ES-I3 (cell line): ENCODE data around the gene ISM2.
A peak's percentile ranks its signal among the peaks of the same experiment; 100 is the strongest.
"Not testable (repeated sequence)": the region's sequence is repeated elsewhere in the genome, so short reads cannot be mapped to it uniquely, and the experiment has no call there.

Experiments
- H3K36me3 ChIP-seq: 2 replicates; pipeline ENCODE4 v1.6.1; 2013; ENCODE audit warnings: mild to moderate bottlenecking, low read length, control low read depth, moderate library complexity; ENCODE audit not compliant: insufficient read depth
- H3K4me1 ChIP-seq: 2 replicates; pipeline ENCODE4 v1.6.1; 2013; ENCODE audit warnings: mild to moderate bottlenecking, control low read depth, low read length; ENCODE audit not compliant: insufficient read depth
- H3K9ac ChIP-seq: 2 replicates; pipeline ENCODE4 v1.6.1; 2013; ENCODE audit warnings: low read depth, mild to moderate bottlenecking, low read length, moderate library complexity
- H3K9me3 ChIP-seq: 2 replicates; pipeline ENCODE4 v1.6.1; 2013; ENCODE audit warnings: mild to moderate bottlenecking, low read length, moderate library complexity; ENCODE audit not compliant: control insufficient read depth, insufficient read depth

ISM2 gene

GRCh38 chr14:77498120-77498979, at the start of gene ISM2:
Gene ISM2, minus strand, starts transcription at chr14:77498816. Its CDS starts 23 bp downstream, at chr14:77498793.
- no peaks in the 10 kb centered on the region for H3K9me3 ChIP-seq
- no peaks in the 10 kb centered on the region; the same call in 1 of the 2 replicates for H3K36me3 ChIP-seq
- peak within 1 kb of the TSS; percentile 74 for H3K9ac ChIP-seq
- no peaks in the 10 kb centered on the region for H3K4me1 ChIP-seq

GRCh38 chr14:77547512-77548180, 49.0 kb upstream of the ISM2 start:
- Histone ChIP-seq H3K4me1 (no peaks in the 10 kb centered on the region), H3K9ac (no peak overlapping the region), H3K9me3 (no peaks in the 10 kb centered on the region), H3K36me3 (peaks cover 5% of the 10 kb centered on the region)

GRCh38 chr14:77545171-77545570, 46.6 kb upstream of the ISM2 start:
- H3K9me3 ChIP-seq, H3K9ac ChIP-seq, H3K36me3 ChIP-seq, H3K4me1 ChIP-seq: not testable (repeated sequence)

DNA sequence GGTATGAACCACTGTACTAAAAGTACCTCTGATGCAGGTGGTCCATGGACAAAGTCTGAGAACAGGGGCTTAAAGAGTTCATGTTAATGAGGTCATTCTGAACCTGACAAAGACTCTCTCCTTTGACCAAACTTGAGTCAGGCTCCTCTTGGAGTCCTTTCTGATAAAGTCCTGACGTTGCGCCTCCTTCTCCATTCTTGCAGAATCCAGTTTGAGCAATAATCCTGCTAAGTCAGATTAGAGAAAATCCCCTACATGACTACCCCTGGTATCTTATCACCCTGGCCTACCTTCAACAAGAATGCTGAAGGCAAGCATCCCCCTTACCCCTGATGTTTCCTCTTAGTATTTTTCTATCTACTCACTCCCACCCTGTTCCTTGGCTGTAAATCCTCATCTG, 46.0 kb upstream of the ISM2 start:
- H3K9me3 ChIP-seq, result no peaks in the 10 kb centered on the region
- peaks cover 5% of the 10 kb centered on the region for H3K36me3 ChIP-seq
- no peak overlapping the region for H3K9ac ChIP-seq
- no peaks in the 10 kb centered on the region for H3K4me1 ChIP-seq

DNA sequence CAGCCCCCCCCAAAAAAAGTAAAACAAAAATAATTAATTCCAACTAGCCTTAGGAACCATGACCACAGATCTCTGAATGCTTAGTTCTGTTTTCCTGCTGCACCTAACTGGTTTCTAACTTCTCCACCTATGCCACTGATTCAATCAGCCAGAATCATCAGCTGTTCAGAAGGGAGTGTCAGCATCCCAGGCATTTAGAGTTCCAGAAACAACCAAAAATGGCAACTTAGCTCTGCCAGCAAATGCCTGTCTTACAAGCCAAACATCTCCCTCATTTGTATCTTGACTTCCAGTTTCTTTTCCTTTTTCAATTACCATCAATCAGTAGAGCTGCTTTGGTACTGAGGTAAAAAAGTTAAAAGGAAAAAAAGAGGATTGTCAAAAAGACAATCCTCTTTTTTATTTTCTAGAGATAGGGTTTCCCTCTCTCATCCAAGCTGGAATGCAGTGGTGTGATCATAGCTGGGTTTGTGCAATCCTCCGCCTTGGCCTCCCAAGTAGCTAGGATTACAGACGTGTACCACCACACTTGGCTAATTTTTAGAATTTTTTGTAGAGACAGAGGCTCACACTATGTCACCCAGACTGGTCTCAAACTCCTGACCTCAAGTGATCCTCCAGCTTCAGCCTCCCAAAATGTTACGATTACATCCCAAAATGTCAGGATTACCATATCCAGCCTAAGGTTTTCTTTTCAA, 45.2 kb upstream of the ISM2 start:
- no peak overlapping the region for H3K9ac ChIP-seq
- H3K9me3 ChIP-seq, result no peaks in the 10 kb centered on the region
- peaks cover 5% of the 10 kb centered on the region for H3K36me3 ChIP-seq
- H3K4me1 ChIP-seq, result no peaks in the 10 kb centered on the region

- no peaks in the 10 kb centered on the region for H3K4me1 ChIP-seq
- H3K9me3 ChIP-seq, result no peaks in the 10 kb centered on the region
- H3K36me3 ChIP-seq, result peaks cover 4% of the 10 kb centered on the region
- H3K9ac ChIP-seq, result no peak overlapping the region
These were observed 44.6 kb upstream of the ISM2 start for GRCh38 chr14:77543240-77543551.

DNA sequence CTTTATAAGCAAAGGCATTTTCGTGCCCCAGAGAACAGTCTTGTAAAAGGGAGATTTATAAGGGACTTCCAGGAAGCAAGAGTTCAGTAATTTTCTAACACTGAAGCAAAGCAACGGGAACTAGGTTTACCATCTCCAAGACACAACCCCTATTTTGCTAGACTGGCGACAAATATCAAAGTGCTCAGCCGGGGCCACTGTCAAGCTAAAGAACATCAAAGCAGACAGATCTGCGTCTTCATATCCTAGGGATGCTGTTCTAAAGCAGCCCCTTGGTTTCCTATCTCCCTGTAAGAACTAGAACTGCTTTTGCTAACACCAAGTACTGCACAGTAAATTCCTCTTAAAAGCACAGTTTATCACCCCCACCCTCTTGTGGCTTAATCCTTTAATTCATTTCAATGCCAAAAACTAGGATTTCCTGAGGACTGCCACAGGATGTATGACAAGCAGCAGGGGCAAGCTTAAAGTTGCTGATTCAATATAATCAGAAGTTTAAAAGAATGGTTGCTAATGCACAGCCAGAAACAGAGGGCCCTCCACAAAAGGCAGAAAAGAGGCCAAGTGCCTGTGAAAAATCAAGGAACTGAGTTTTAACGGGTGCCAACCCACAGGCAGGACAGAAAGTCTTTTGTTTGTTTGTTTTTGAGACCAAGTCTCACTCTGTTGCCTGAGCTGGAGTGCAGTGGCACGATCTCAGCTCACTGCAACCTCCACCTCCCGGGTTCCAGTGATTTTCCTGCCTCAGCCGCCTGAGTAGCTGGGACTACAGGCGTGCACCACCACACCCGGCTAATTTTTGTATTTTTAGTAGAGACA, 44.0 kb upstream of the ISM2 start:
- no peak overlapping the region for H3K9ac ChIP-seq
- H3K9me3 ChIP-seq, result no peaks in the 10 kb centered on the region
- H3K36me3 ChIP-seq, result peaks cover 2% of the 10 kb centered on the region; the same call in 1 of the 2 replicates
- no peaks in the 10 kb centered on the region for H3K4me1 ChIP-seq

DNA sequence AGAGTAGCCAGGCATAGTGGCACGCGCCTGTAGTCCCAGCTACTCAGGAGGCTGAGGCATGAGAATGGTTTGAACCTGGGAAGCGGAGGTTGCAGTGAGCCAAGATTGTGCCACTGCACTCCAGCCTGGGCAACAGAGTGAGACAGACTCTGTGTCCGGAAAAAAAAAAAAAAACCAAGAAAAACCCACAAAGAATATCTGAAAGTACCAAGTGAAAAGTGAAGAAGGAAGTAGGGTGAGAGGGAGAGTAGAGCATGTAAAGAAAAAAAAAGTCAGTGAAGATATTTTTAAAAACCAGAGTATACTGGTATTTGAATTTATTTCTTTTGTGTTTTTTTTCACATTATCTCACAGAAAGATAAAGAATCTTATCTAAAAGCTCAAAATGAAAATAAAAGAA, 43.3 kb upstream of the ISM2 start:
- H3K9ac ChIP-seq, result no peak overlapping the region

GRCh38 chr14:77536951-77537350, 38.3 kb upstream of the ISM2 start:
- H3K9me3 ChIP-seq, result not testable (repeated sequence)

More for the DNA sequence above, 43.3 kb upstream of the ISM2 start:
- H3K36me3 ChIP-seq, result peaks cover 2% of the 10 kb centered on the region; the same call in 1 of the 2 replicates
- H3K9me3 ChIP-seq, result no peaks in the 10 kb centered on the region
- no peaks in the 10 kb centered on the region for H3K4me1 ChIP-seq

DNA sequence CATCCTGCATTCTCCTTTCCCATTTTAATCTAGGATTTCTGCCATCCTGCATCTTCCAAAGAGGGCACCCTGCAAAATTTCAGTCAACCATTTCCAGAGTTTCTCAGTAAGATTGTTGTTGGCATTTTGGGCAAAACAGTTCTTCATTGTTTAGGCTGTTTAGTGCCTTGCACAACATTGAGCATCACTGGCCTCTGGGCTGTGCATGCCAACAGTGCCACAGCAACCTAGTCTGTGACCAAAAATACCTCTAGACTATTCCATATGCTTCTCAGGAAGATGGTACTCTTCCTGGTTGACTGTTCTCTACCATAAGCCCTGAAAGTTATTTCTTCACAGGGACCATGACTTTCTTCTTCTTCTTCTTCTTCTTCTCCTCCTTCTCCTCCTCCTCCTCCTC, 32.5 kb upstream of the ISM2 start:
- H3K36me3 ChIP-seq, result no peaks in the 10 kb centered on the region; the same call in 1 of the 2 replicates
- no peak overlapping the region for H3K9ac ChIP-seq
- no peaks in the 10 kb centered on the region for H3K9me3 ChIP-seq
- no peaks in the 10 kb centered on the region for H3K4me1 ChIP-seq

More at GRCh38 chr14:77536951-77537350, 38.3 kb upstream of the ISM2 start:
- not testable (repeated sequence) for H3K9ac ChIP-seq, H3K36me3 ChIP-seq, H3K4me1 ChIP-seq

GRCh38 chr14:77529963-77530362, 31.3 kb upstream of the ISM2 start:
- Histone ChIP-seq H3K9me3 (no peaks in the 10 kb centered on the region), H3K36me3 (no peaks in the 10 kb centered on the region), H3K4me1 (no peaks in the 10 kb centered on the region)

GRCh38 chr14:77529213-77529612, 30.6 kb upstream of the ISM2 start:
- no peaks in the 10 kb centered on the region for H3K36me3 ChIP-seq
- H3K9ac ChIP-seq, result no peak overlapping the region
- H3K9me3 ChIP-seq, result no peaks in the 10 kb centered on the region
- no peaks in the 10 kb centered on the region for H3K4me1 ChIP-seq

More at GRCh38 chr14:77529963-77530362, 31.3 kb upstream of the ISM2 start:
- H3K9ac ChIP-seq, result no peak overlapping the region

DNA sequence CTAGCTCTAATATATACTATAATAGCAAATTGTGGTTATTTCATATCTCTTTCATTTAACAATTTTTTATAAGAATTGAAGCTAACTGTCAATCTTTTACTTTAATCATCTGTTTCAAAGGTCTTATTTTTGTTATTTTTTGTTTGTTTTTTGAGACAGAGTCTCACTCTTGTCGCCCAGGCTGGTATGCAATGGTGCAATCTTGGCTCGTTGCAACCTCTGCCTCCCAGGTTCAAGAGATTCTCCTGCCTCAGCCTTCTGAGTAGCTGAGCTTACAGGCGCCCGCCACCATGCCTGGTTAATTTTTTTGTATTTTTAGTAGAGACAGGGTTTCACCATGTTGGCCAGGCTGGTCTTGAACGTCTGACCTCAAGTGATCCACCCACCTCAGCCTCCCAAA, 30.1 kb upstream of the ISM2 start:
- not testable (repeated sequence) for H3K9me3 ChIP-seq, H3K36me3 ChIP-seq, H3K4me1 ChIP-seq, H3K9ac ChIP-seq

DNA sequence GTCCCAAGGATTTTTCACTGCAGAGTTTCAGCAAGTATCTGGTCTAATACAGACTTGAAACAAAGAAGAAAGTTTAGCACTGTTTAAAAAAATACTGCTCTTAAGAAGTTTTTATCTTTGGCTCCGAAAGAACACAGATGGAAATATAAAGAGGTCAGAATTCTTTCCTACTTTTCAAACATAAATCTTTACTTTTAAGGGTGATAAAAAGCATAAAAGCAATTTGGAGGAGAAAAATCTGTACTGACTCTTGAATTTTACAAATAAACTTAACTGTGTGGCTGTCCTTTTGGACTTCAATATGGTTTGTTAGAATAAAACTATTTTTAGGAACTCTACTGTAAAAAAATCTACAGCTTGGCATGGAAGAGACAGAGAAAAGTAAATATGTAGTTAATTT, 27.6 kb upstream of the ISM2 start:
- H3K36me3 ChIP-seq, result no peaks in the 10 kb centered on the region
- no peaks in the 10 kb centered on the region for H3K9me3 ChIP-seq
- H3K9ac ChIP-seq, result no peak overlapping the region
- H3K4me1 ChIP-seq, result no peaks in the 10 kb centered on the region
